Measurements from ENCODE around the gene ZNF841.

The ZNF841 gene

GRCh38 chr19:52095172-52096014 is at the start of gene ZNF841:
Gene ZNF841, minus strand, starts transcription at chr19:52095765. Its CDS starts 10,964 bp downstream, at chr19:52084801.
- peak; percentile 96 for DNase-seq (ENCODE audit: low spot score)

DNA sequence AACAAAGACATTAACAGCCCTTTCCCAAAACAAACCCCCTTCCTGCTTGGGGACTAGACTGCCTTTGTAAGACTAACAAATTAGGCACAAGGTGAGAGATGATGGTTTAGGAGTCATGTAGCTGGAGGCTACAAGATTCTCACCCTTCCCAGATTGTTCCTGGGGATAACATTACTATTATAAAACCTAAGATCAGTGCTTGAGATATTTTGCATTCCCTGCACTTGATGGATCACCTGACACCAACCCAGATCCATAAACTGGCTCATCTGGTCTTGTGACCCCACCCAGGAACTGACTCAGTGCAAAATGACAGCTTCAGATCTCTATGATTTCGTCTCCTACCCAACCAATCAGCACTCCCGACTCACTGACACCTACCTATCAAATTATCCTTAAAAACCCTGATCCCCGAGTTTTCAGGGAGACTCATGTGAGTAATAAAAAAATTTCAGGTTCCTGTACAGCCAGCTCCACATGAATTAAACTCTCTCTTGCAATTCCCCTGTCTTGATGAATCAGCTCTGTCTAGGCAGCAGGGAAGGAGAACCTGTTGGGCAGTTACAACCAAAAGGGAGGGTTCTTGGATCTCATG is 46.5 kb upstream of the ZNF841 start:
- peak; percentile 91 for DNase-seq (ENCODE audit: low spot score)

DNA sequence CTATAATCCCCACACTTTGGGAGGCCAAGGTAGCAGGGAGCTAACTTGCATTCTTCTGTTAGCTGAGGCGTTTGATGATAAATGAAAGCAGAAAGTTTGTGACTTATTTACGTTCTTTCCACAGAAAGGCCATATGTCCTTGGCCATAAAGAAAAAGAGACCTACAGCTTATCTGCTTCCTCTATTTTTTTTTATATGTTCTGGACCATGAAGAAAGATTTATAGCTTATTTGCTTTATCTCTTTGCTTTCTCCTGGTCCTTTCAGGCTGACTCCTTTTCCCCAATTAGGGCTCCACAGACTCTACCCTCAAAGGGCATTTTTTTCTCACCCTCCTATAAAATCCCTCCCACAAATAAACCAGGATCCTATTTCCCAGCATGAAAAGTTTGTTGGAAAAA is 45.6 kb upstream of the ZNF841 start:
- DNase-seq (ENCODE audit: low spot score), result no peak

- DNase-seq (ENCODE audit: low spot score), result peak; percentile 16
Observed at GRCh38 chr19:52140032-52140710, 44.6 kb upstream of the ZNF841 start.

DNA sequence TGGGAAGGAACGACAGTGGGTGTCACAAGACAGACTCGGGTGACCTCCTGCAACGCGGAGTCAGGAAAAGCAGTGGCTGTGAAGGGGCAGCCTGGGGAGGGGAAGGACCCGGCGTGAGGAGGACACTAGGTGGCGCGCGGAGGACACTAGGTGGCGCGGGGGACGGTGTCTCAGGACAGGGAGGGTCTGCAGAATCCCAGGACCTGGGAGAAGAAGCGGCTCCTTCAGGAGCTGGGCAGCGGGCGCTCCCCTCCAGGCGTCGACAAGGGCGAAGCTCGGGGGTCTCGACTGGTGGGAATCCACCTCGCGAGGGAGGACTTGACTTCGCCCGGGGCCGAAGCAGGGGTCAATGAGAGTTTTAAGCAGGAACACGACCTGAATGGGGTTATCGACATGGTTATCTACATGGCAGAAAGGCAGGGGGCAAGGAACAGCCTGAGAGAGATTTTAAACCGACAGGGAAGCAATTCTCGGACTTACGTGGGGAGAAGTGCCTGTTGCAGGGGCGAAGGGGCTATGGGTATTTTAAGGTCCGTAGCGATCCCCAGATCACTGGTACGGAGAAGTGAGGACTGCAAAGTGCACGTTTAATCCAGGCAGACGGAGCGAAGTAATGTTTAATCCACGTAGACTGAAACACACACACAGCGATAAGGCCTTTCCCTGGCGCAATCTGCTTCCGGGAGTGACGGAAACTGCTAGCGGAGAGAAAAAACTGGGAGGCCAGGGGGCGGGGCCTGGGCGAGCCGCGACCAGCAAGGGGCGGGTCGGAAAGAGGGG is 43.9 kb upstream of the ZNF841 start, which contains the start of gene ZNF616:
Gene ZNF616, minus strand, starts transcription at position 687 of the 780 bp plus-strand sequence. CDS start 9,426 bp downstream, outside the sequence.
- DNase-seq (ENCODE audit: low spot score), result peak; percentile 94

DNA sequence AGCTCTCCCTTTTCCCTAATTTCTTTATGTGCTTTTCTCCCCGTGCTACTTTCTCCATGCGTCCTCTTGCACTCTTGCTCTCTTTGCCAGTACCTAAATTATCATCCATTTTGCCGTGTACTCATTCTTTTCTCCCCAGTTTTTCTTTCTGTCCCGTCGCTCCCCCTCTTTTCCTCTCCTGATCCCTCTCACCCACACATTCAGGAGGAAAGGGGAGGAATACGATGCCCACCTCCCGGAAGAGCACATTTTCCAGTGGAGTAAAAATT is 43.4 kb upstream of the ZNF841 start:
- DNase-seq (ENCODE audit: low spot score), result no peak

- peak; percentile 68 for DNase-seq (ENCODE audit: low spot score)
Observed at GRCh38 chr19:52138278-52138982, 42.9 kb upstream of the ZNF841 start.

GRCh38 chr19:52120286-52120685 is 24.7 kb upstream of the ZNF841 start:
- no peak for DNase-seq (ENCODE audit: low spot score)

DNA sequence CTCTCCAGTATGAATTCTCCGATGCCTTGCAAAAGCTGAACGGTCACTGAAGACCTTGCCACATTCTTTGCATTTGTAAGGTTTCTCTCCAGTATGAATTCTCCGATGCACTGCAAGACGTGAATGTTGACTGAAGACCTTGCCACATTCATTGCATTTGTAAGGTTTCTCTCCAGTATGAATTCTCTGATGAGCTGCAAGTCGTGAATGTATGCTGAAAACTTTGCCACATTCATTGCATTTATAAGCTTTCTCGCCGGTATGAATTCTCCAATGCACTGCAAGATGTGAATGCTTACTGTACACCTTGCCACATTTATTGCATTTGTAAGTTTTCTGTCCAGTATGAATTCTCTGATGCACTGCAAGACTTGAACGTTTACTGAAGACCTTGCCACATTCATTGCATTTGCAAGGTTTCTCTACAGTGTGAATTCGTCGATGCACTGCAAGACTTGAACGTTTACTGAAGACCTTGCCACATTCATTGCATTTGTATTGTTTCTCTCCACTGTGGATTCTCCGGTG is 20.0 kb upstream of the ZNF841 start:
- DNase-seq (ENCODE audit: low spot score), result no peak

- DNase-seq (ENCODE audit: low spot score), result no peak
Observed at GRCh38 chr19:52114691-52115090, 19.1 kb upstream of the ZNF841 start.

DNA sequence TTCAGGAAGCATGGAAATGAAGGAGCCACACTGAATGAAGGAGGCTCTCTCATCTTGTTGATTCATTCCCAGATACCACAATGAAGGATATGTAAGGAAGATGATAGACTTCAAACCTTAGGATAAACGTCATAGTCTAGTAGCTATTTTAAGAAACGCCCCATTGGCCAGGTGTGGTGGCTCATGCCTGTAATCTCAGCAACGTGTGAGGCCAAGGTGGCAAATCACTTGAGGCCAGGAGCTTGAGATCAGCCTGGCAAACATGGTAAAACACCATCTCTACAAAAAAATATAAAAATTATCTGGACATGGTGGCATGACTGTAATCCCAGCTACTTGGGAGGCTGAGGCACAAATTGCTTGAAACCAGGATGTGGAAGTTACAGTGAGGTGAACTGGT is 17.1 kb upstream of the ZNF841 start:
- DNase-seq (ENCODE audit: low spot score), result no peak

GRCh38 chr19:52110780-52111179 is 15.2 kb upstream of the ZNF841 start:
- no peak for DNase-seq (ENCODE audit: low spot score)

GRCh38 chr19:52102782-52103181 is 7.2 kb upstream of the ZNF841 start:
- DNase-seq (ENCODE audit: low spot score), result no peak

DNA sequence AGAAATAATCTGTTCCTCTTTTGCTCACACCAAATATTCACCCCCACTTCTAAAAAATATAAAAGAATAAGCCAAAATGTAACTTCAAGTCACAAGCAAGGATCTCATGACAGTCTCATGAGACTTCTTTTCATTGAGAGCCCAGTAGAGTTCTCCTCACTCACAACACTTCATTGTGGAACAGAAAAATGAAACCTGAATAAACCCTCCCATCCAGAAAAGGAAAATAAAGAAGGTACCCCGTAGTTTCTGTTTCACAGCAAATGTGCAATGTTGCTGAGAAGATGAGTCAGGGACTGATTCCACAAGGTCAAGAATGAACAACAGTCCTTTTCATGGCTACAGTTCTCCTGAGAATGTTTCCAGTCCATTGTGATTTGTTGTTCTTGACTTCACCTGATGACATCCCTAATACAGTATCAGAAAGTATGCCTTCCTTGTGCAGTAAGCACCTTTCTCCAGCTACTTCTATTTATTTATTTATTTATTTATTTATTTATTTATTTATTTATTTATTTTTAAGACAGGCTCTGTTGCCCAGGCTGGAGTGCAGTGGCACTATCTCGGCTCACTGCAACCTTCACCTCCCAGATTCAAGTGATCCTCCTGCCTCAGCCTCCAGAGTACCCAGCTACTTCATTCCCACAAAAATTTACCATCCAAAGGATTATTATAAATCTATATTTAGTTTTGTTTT is 6.4 kb upstream of the ZNF841 start:
- DNase-seq (ENCODE audit: low spot score), result peak; percentile 23

DNA sequence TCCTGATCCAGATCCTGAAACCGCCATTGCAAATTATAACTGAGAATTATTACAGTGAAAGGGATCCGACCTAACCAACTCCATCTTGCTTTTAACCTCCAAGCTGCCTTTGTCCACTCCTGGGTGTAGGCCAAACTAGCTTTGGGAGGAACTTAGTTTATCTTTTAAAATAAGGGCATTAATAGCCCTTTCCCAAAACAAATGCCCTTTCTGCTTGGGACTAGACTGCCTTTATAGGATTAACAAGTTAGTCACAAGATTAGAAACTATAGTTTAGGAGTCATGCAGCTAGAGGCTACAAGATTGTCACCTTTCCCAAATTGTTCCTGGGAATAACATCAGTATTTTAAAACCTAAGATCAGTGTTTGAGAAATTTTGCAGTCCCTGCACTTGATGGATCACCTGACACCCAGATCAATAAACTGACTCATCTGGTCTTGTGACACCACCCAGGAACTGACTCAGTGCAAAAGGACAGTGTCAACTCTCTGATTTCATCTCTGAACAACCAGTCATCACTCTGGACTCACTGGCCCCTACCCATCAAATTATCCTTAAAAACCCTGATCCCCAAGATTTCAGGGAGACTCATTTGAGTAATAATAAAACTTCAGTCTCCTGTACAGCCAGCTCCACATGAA is 4.1 kb upstream of the ZNF841 start:
- peak; percentile 94 for DNase-seq (ENCODE audit: low spot score)

GRCh38 chr19:52096416-52096815 is 851 bp upstream of the ZNF841 start:
- DNase-seq (ENCODE audit: low spot score), result peak; percentile 60

GRCh38 chr19:52094526-52095130 is 937 bp downstream of the ZNF841 start:
- peak; percentile 15 for DNase-seq (ENCODE audit: low spot score)

DNA sequence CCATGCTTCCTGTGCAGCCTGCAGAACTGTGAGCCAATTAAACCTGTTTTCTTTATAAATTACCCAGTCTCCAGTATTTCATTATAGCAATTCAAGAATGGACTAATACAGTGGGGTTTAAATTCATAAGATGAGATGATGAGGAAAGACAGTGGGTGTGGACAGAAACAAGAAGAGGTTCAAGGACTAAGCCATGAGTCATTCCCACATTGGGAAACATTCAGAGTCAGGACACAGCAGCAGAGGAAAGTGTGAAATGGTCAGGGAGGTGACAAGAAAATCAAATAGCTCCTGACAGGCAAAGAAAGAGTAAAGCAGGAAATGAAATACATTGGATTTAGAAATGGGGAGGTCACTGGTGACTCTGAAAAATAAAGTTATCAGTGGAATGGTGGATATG is 9.1 kb downstream of the ZNF841 start:
- no peak for DNase-seq (ENCODE audit: low spot score)

DNA sequence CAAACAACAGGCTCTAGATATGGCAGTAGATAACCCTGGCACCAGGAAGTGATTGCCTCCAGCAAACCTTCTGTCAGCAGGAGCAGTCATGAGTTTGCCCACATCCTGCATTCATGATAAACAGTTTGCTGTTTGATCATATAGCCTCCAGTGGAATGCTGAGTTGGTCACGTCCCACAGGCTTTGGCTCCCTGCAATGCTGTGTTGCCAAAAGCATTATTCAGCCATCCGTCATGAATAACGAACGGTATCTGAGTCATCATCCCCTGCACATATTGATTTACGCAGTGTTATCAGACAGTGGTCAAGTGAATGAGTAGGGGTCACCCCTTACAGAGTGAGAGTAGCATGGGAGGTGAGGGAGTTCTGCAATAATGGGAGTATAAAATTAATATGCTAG is 25.1 kb downstream of the ZNF841 start:
- peak; percentile 93 for DNase-seq (ENCODE audit: low spot score)

DNA sequence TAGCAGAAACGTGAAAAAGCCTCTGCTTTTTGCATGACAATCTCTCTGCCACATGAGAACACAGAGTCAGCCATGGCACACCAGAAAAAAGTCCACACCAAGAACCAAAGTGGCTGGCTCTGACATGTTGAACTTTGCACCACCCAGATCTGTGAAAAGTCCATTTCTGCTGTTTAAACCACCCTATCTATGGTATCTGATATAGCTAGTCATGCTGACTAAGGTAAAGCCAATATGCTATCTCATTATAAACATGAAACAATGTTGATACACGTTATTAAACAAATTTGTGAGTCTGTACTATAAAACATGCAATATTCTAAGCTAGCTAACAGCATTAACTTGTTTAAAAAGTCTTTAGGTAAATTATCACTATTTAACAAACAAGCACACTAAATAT is 25.9 kb downstream of the ZNF841 start:
- no peak for DNase-seq (ENCODE audit: low spot score)
